Posterior cingulate gyrus (tissue), 11 donors: ENCODE results near the gene NOL4L.

ENCODE experiments used
- DNase-seq, 10 donors: peaks; one replicate each; pipeline versions ENCODE4 v3.0.0 to v3.0.0-alpha.2; 2020 to 2021; ENCODE audit warnings: mixed read lengths in 3 of 10
- intact Hi-C: fragments of 100-400 bp; cut with DNase I; formaldehyde crosslinking; loops from one replicate; pipeline ENCODE4 v1.15.1; 2023

NOL4L gene

GRCh38 chr20:32532246-32532645, 52.9 kb downstream of the NOL4L start:
- intact Hi-C loops: no loop called here
- peak in 2 of 10 donors; percentile 11 to 40 for DNase-seq

GRCh38 chr20:32528905-32529670, 56.0 kb downstream of the NOL4L start:
- peak in 2 of 10 donors; percentile 39 to 63 for DNase-seq
- intact Hi-C loops: no loop called here

- DNase-seq: peak in 2 of 10 donors; percentile 81 to 85
- intact Hi-C loops: no loop called here
Observed at GRCh38 chr20:32528171-32528891, 56.8 kb downstream of the NOL4L start.

GRCh38 chr20:32527447-32528055, 57.6 kb downstream of the NOL4L start:
- peak in 3 of 10 donors; percentile 53 to 86 (median 76) for DNase-seq
- intact Hi-C loops: no loop called here

- intact Hi-C loops: no loop called here
- DNase-seq: peak in 2 of 10 donors; percentile 20 to 75
Observed at GRCh38 chr20:32527052-32527446, 58.1 kb downstream of the NOL4L start.

- DNase-seq: peak in 4 of 10 donors; percentile 2 to 55 (median 25)
- intact Hi-C loops: no loop called here
Observed at GRCh38 chr20:32526541-32526940, 58.6 kb downstream of the NOL4L start.

- intact Hi-C loops: no loop called here
- peak in 1 of 10 donors; percentile 20 for DNase-seq
Observed at GRCh38 chr20:32526125-32526524, 59.0 kb downstream of the NOL4L start.

- DNase-seq: peak; percentile 62 to 96 (median 76)
- intact Hi-C loops: loop anchor here (5.0 kb wide), 1 partner anchor 57 kb away; no protein-coding TSS in a partner anchor
Observed at GRCh38 chr20:32524829-32525501, 60.2 kb downstream of the NOL4L start.

GRCh38 chr20:32523613-32524213, 61.4 kb downstream of the NOL4L start:
- intact Hi-C loops: loop anchor here (5.0 kb wide), 1 partner anchor 59 kb away; no protein-coding TSS in a partner anchor
- peak in 3 of 10 donors; percentile 6 to 68 (median 60) for DNase-seq

- peak in 2 of 10 donors; percentile 67 to 72 for DNase-seq
- intact Hi-C loops: loop anchor here (5.0 kb wide), 1 partner anchor 59 kb away; no protein-coding TSS in a partner anchor
Observed at GRCh38 chr20:32522776-32523612, 62.1 kb downstream of the NOL4L start.

- intact Hi-C loops: loop anchor here (5.0 kb wide), 1 partner anchor 60 kb away; no protein-coding TSS in a partner anchor
Observed at GRCh38 chr20:32522526-32522775, 62.7 kb downstream of the NOL4L start.

GRCh38 chr20:32521780-32522525, 63.2 kb downstream of the NOL4L start:
- DNase-seq: peak; percentile 63 to 97 (median 80)
- intact Hi-C loops: loop anchor here (1.0 to 5.0 kb wide), 2 partner anchors 60 to 131 kb away; no protein-coding TSS in a partner anchor

More at GRCh38 chr20:32522526-32522775, 62.7 kb downstream of the NOL4L start:
- peak in 2 of 10 donors; percentile 82 to 83 for DNase-seq

GRCh38 chr20:32520927-32521203, 64.3 kb downstream of the NOL4L start:
- no peak for DNase-seq
- intact Hi-C loops: loop anchor here (1.0 to 5.0 kb wide), 2 partner anchors 61 to 132 kb away; no protein-coding TSS in a partner anchor

- intact Hi-C loops: no loop called here
- DNase-seq: peak in 2 of 10 donors; percentile 78 to 82
Observed at GRCh38 chr20:32519381-32519730, 65.8 kb downstream of the NOL4L start.

- intact Hi-C loops: no loop called here
- DNase-seq: peak in 2 of 10 donors; percentile 74 to 88
Observed at GRCh38 chr20:32518593-32519380, 66.3 kb downstream of the NOL4L start.

GRCh38 chr20:32517914-32518592, 67.1 kb downstream of the NOL4L start:
- peak in 1 of 10 donors; percentile 59 for DNase-seq
- intact Hi-C loops: no loop called here

GRCh38 chr20:32517518-32517873, 67.6 kb downstream of the NOL4L start:
- intact Hi-C loops: no loop called here
- DNase-seq: peak in 1 of 10 donors; percentile 70
